ENCODE results near the gene MYO9A.

- TF ChIP-seq ZNF274 (IDR thresholded peaks at IDR 0.05; ENCODE audit: low read depth, low read length) (no peak), YY1 (IDR thresholded peaks at IDR 0.05; ENCODE audit: insufficient read depth, insufficient read length) (no peak), SUZ12 (IDR thresholded peaks at IDR 0.05; ENCODE audit: extremely low read depth, insufficient read depth, insufficient read length) (no peak)
Observed at GRCh38 chr15:71957026-71957425, 160.9 kb downstream of the MYO9A start.

All from NT2/D1 (cell line).